ENCODE data around the gene ZNF664.

ZNF664 gene

GRCh38 chr12:124039276-124039675 is 66.3 kb downstream of the ZNF664 start:
- Histone ChIP-seq H3K27me3 (no peaks in the 10 kb centered on the region), H3K9me3 (no peaks in the 10 kb centered on the region), H3K36me3 (no peaks in the 10 kb centered on the region), H3K4me1 (peaks cover 0 to 4% (median 0%) of the 10 kb centered on the region in 4 donors), H3K27ac (no peak overlapping the region), H3K4me3 (no peak overlapping the region)
- TF ChIP-seq CTCF (IDR thresholded peaks at IDR 0.05), result no peak
- intact Hi-C loops (cut with DNase I; ENCODE audit: low total_unique reads), result no loop called here
- DNase-seq, result no peak

- H3K4me3 ChIP-seq, result no peak overlapping the region
- intact Hi-C loops (cut with DNase I; ENCODE audit: low total_unique reads), result loop anchor here (10.0 kb wide), 1 partner anchor 835 kb away; no protein-coding TSS in a partner anchor
- H3K27me3 ChIP-seq, result no peaks in the 10 kb centered on the region
- H3K9me3 ChIP-seq, result no peaks in the 10 kb centered on the region
- no peak overlapping the region for H3K27ac ChIP-seq
- no peak for TF ChIP-seq CTCF (IDR thresholded peaks at IDR 0.05)
- no peak for DNase-seq
- H3K36me3 ChIP-seq, result no peaks in the 10 kb centered on the region
- H3K4me1 ChIP-seq, result peaks cover 0 to 4% (median 0%) of the 10 kb centered on the region in 4 donors
Measured at GRCh38 chr12:124040291-124040690, 67.3 kb downstream of the ZNF664 start.

GRCh38 chr12:124040737-124041136 is 67.7 kb downstream of the ZNF664 start:
- Histone ChIP-seq H3K9me3 (no peaks in the 10 kb centered on the region), H3K4me3 (no peak overlapping the region), H3K4me1 (peaks cover 0 to 4% (median 0%) of the 10 kb centered on the region in 4 donors), H3K36me3 (no peaks in the 10 kb centered on the region), H3K27ac (no peak overlapping the region), H3K27me3 (no peaks in the 10 kb centered on the region)
- no peak for DNase-seq
- TF ChIP-seq CTCF (IDR thresholded peaks at IDR 0.05), result no peak
- intact Hi-C loops (cut with DNase I; ENCODE audit: low total_unique reads), result loop anchor here (10.0 kb wide), 1 partner anchor 834 kb away; no protein-coding TSS in a partner anchor

- DNase-seq, result no peak
- peaks cover 0 to 7% (median 4%) of the 10 kb centered on the region in 3 donors for H3K9me3 ChIP-seq
- intact Hi-C loops (cut with DNase I; ENCODE audit: low total_unique reads), result loop anchor here (10.0 kb wide), 1 partner anchor 833 kb away; no protein-coding TSS in a partner anchor
- no peak for TF ChIP-seq CTCF (IDR thresholded peaks at IDR 0.05)
- no peak overlapping the region for H3K4me3 ChIP-seq
- no peaks in the 10 kb centered on the region for H3K36me3 ChIP-seq
- no peaks in the 10 kb centered on the region for H3K27me3 ChIP-seq
- peaks cover 0 to 1% (median 0%) of the 10 kb centered on the region in 4 donors for H3K4me1 ChIP-seq
- H3K27ac ChIP-seq, result no peak overlapping the region
Measured at GRCh38 chr12:124041907-124042306, 68.9 kb downstream of the ZNF664 start.

GRCh38 chr12:124044021-124044420 is 71.0 kb downstream of the ZNF664 start:
- no peaks in the 10 kb centered on the region for H3K36me3 ChIP-seq
- no peaks in the 10 kb centered on the region for H3K4me1 ChIP-seq
- no peak overlapping the region for H3K27ac ChIP-seq
- DNase-seq, result no peak
- TF ChIP-seq CTCF (IDR thresholded peaks at IDR 0.05), result no peak
- H3K9me3 ChIP-seq, result peaks cover 0 to 27% (median 14%) of the 10 kb centered on the region in 3 donors
- intact Hi-C loops (cut with DNase I; ENCODE audit: low total_unique reads), result loop anchor here (10.0 kb wide), 1 partner anchor 831 kb away; no protein-coding TSS in a partner anchor
- H3K4me3 ChIP-seq, result no peak overlapping the region
- H3K27me3 ChIP-seq, result no peaks in the 10 kb centered on the region

All from tibial artery (tissue), 4 donors.